B cell (primary cell): ENCODE measurements around the gene MCF2L. TPM values are rescaled to one million over a fixed set of nuclear protein-coding genes. Genes with fewer than 3 reads are reported as not detected.

Experiments used
- ATAC-seq: fragments of 200-7000 bp; cut with Tn5 transposase; one replicate; pipeline ENCODE4 v1.10.0; 2021; ENCODE audit warnings: low read depth, mild to moderate bottlenecking, moderate number of reproducible peaks, moderate library complexity
- CTCF ChIA-PET: fragments of 350-600 bp; sonication (Branson Sonifier 250); formaldehyde crosslinking; loops from one replicate; lab custom pipeline; 2021; ENCODE audit warnings: antibody characterized with exemption, inconsistent platforms; lab: Charles Lee
- POLR2A ChIA-PET: fragments of 350-600 bp; sonication (Branson Sonifier 250); formaldehyde crosslinking; loops from one replicate; lab custom pipeline; 2021; ENCODE audit warnings: antibody characterized with exemption; lab: Charles Lee
- DNase-seq: peaks from one replicate; pipeline ENCODE4 v3.0.0; 2013
- H2AFZ ChIP-seq: 2 replicates; pipeline ENCODE4 v1.6.1; 2012; ENCODE audit warnings: mild to moderate bottlenecking, low read depth, low read length; ENCODE audit not compliant: insufficient read depth, poor library complexity, severe bottlenecking
- H3K27ac ChIP-seq, 2 donors: 1 replicate in 1 of 2; 2 replicates in 1 of 2; pipeline ENCODE4 v1.5.1; 2012 to 2013; ENCODE audit warnings: low read length in 2 of 2, mild to moderate bottlenecking in 2 of 2, moderate library complexity in 1 of 2
- H3K27me3 ChIP-seq, 4 experiments: fragments of 200-600 bp in 1 of 4; sonication (generic) in 1 of 4; replicated peaks in 1 of 4; 1 replicate in 2 of 4; 2 replicates in 2 of 4; pipeline versions ENCODE4 v1.6.1 to v1.7.0; 2013 to 2016; ENCODE audit warnings: low read length in 3 of 4, mild to moderate bottlenecking in 2 of 4, mixed read lengths in 1 of 4, moderate library complexity in 1 of 4; ENCODE audit not compliant: insufficient read depth in 4 of 4, control insufficient read depth in 3 of 4; ENCODE audit errors: control extremely low read depth in 1 of 4
- H3K36me3 ChIP-seq, 2 experiments: replicated peaks in 1 of 2; 1 replicate in 1 of 2; 2 replicates in 1 of 2; pipeline versions ENCODE4 v1.6.1 to v1.7.1; 2013; ENCODE audit warnings: low read length in 1 of 2; ENCODE audit not compliant: insufficient read depth in 2 of 2, control insufficient read depth in 1 of 2; ENCODE audit errors: control extremely low read depth in 1 of 2, extremely low read depth in 1 of 2
- H3K4me1 ChIP-seq, 2 donors: fragments of 200-600 bp in 1 of 2; sonication (generic) in 1 of 2; 1 replicate in 1 of 2; 2 replicates in 1 of 2; pipeline versions ENCODE4 v1.5.1 to v1.6.1; 2013 to 2017; ENCODE audit warnings: low read length in 2 of 2; ENCODE audit not compliant: control insufficient read depth in 2 of 2, insufficient read depth in 2 of 2
- H3K4me2 ChIP-seq: replicated peaks from 2 replicates; pipeline ENCODE3; 2012; ENCODE audit warnings: mild to moderate bottlenecking, low read depth, low read length; ENCODE audit not compliant: poor library complexity, severe bottlenecking
- H3K4me3 ChIP-seq, 5 experiments: fragments of 200-600 bp in 1 of 5; sonication (generic) in 1 of 5; 1 replicate in 3 of 5; 2 replicates in 2 of 5; pipeline versions ENCODE4 v1.5.1 to v1.7.0; 2011 to 2016; ENCODE audit warnings: low read length in 4 of 5, mild to moderate bottlenecking in 4 of 5, low read depth in 2 of 5, control low read depth in 1 of 5, moderate library complexity in 1 of 5; ENCODE audit not compliant: insufficient read depth in 1 of 5; ENCODE audit errors: control extremely low read depth in 1 of 5, extremely low read depth in 1 of 5
- H3K79me2 ChIP-seq: fragments of 200-600 bp; sonication (generic); one replicate; pipeline ENCODE4 v1.6.0; 2016; ENCODE audit warnings: low read length; ENCODE audit not compliant: control insufficient read depth, insufficient read depth
- H3K9ac ChIP-seq: fragments of 200-600 bp; sonication (generic); 2 replicates; pipeline ENCODE4 v1.6.1; 2017; ENCODE audit warnings: mild to moderate bottlenecking, low read length, moderate library complexity
- H3K9me3 ChIP-seq, 3 donors: one replicate each; pipeline versions ENCODE4 v1.6.1 to v1.7.1; 2013; ENCODE audit warnings: low read length in 2 of 3; ENCODE audit not compliant: control insufficient read depth in 2 of 3, insufficient read depth in 1 of 3; ENCODE audit errors: control extremely low read depth in 1 of 3
- H4K20me1 ChIP-seq: 2 replicates; pipeline ENCODE4 v1.6.0; 2012; ENCODE audit warnings: mild to moderate bottlenecking, low read length; ENCODE audit not compliant: insufficient read depth, control insufficient read depth, poor library complexity, severe bottlenecking
- H3K27ac Mint-ChIP-seq: one replicate; pipeline ENCODE4 v1.8.0; 2021; ENCODE audit warnings: mixed read lengths
- H3K27me3 Mint-ChIP-seq: one replicate; pipeline ENCODE4 v1.8.0; 2021; ENCODE audit warnings: mixed read lengths
- H3K4me1 Mint-ChIP-seq: one replicate; pipeline ENCODE4 v1.8.0; 2021; ENCODE audit warnings: mixed read lengths
- H3K4me3 Mint-ChIP-seq: one replicate; pipeline ENCODE4 v1.8.0; 2021; ENCODE audit warnings: mixed read lengths
- H3K9me3 Mint-ChIP-seq: one replicate; pipeline ENCODE4 v1.8.0; 2022; ENCODE audit warnings: mixed read lengths; ENCODE audit not compliant: insufficient read depth
- CTCF ChIP-seq: fragments of 200-600 bp; IDR thresholded peaks from one replicate; pipeline ENCODE4 v1.8.0; 2022; ENCODE audit warnings: antibody characterized with exemption, mild to moderate bottlenecking
- EZH2 ChIP-seq: IDR thresholded peaks from 2 replicates; pipeline ENCODE4 v1.6.1; 2012; ENCODE audit warnings: borderline replicate concordance, low read depth, mild to moderate bottlenecking, moderate library complexity, low read length; ENCODE audit not compliant: insufficient read depth, poor library complexity, severe bottlenecking
- WGBS: methylation state at CpG from one replicate; pipeline ENCODE4 v1.1.5; 2013; ENCODE audit warnings: missing lambda C conversion rate; ENCODE audit not compliant: insufficient coverage; 5-methylcytosine and 5-hydroxymethylcytosine counted together
- intact Hi-C: fragments of 100-400 bp; cut with micrococcal nuclease; formaldehyde crosslinking; loops from one replicate; pipeline ENCODE4 v1.10.0; 2022
- polyA plus RNA-seq: library from polyadenylated mRNA; depleted of rRNA; stranded (reverse); fragments of >200 nt; gene quantifications from 2 replicates; pipeline ENCODE4 v1.2.3, GENCODE V29; 2012
- total RNA-seq, 2 donors: library from RNA; stranded (reverse); fragments of 120-200 nt in 1 of 2; gene quantifications; 1 replicate in 1 of 2; 2 replicates in 1 of 2; pipeline versions ENCODE4 v1.2.3 to v1.2.4, GENCODE V29; 2013 to 2022

Gene MCF2L
- total and polyA plus RNA-seq, 2 donors (not counting 1 experiment from before 2014, with no cell fraction given): 3.7 to 8.2 TPM

- no peak overlapping the region for H2AFZ ChIP-seq
- 92% methylated on average over 11 of the region's 14 CpGs for WGBS
- H3K4me1 Mint-ChIP-seq: peaks cover 6% of the 10 kb centered on the region
- H3K9me3 ChIP-seq: peaks cover 0 to 16% (median 0%) of the 10 kb centered on the region in 3 donors
- H3K27me3 ChIP-seq: no peaks in the 10 kb centered on the region
- no peak for TF ChIP-seq EZH2
- no peak for TF ChIP-seq CTCF
- H3K79me2 ChIP-seq: no peaks in the 10 kb centered on the region
- no peaks in the 10 kb centered on the region for H3K4me1 ChIP-seq
- H3K4me2 ChIP-seq: no peak overlapping the region
- no peak overlapping the region for H3K4me3 Mint-ChIP-seq
- no peak overlapping the region for H3K9ac ChIP-seq
- H3K36me3 ChIP-seq: no peaks in the 10 kb centered on the region
- no peak for DNase-seq
- H3K4me3 ChIP-seq: no peak overlapping the region
- H3K9me3 Mint-ChIP-seq: no peaks in the 10 kb centered on the region
- intact Hi-C loops: no loop called here
- ATAC-seq: no peak
- ChIA-PET POLR2A (no interaction called here), CTCF (no interaction called here)
- H3K27me3 Mint-ChIP-seq: peaks cover 9% of the 10 kb centered on the region
- no peaks in the 10 kb centered on the region for H4K20me1 ChIP-seq
- no peak overlapping the region for H3K27ac ChIP-seq
- H3K27ac Mint-ChIP-seq: no peak overlapping the region
These were observed 35.1 kb downstream of the MCF2L start for GRCh38 chr13:113004126-113004525.

GRCh38 chr13:113005076-113005865, 36.3 kb downstream of the MCF2L start:
- Histone ChIP-seq H3K79me2 (no peaks in the 10 kb centered on the region), H3K27ac (no peak overlapping the region), H4K20me1 (no peaks in the 10 kb centered on the region), H3K4me2 (no peak overlapping the region), H3K4me1 (no peaks in the 10 kb centered on the region), H3K9me3 (peaks cover 0 to 16% (median 0%) of the 10 kb centered on the region in 3 donors), H3K27me3 (no peaks in the 10 kb centered on the region), H3K9ac (no peak overlapping the region), H2AFZ (no peak overlapping the region), H3K36me3 (no peaks in the 10 kb centered on the region), H3K4me3 (no peak overlapping the region)
- Mint-ChIP-seq H3K27ac (no peak overlapping the region), H3K9me3 (no peaks in the 10 kb centered on the region), H3K27me3 (no peaks in the 10 kb centered on the region), H3K4me3 (no peak overlapping the region), H3K4me1 (peaks cover 4% of the 10 kb centered on the region)
- ChIA-PET CTCF (no interaction called here), POLR2A (no interaction called here)
- DNase-seq (no peak), ATAC-seq (no peak)
- TF ChIP-seq CTCF (no peak), EZH2 (no peak)
- 63% methylated on average over 23 of the region's 26 CpGs for WGBS
- intact Hi-C loops: no loop called here
